ENCODE measurements around the gene TMEM163.

Gene TMEM163

GRCh38 chr2:134726645-134727044 lies 7.8 kb upstream of the TMEM163 start:
- TF ChIP-seq RAD21 (IDR thresholded peaks at IDR 0.05; ENCODE audit: low read depth) = no peak
- TF ChIP-seq TCF12 (IDR thresholded peaks at IDR 0.05; ENCODE audit: low read depth) = no peak
- no peak for TF ChIP-seq TEAD4 (IDR thresholded peaks at IDR 0.05)
- TF ChIP-seq EGR1 (IDR thresholded peaks at IDR 0.05) = no peak
- no peak for TF ChIP-seq CREB1 (IDR thresholded peaks at IDR 0.05; ENCODE audit: low read depth)
- TF ChIP-seq CEBPB (IDR thresholded peaks at IDR 0.05) = no peak
- TF ChIP-seq MAX (IDR thresholded peaks at IDR 0.05) = no peak
- no peak for TF ChIP-seq ZBTB7A (IDR thresholded peaks at IDR 0.05; ENCODE audit: low read depth)
- no peak for TF ChIP-seq FOXM1 (IDR thresholded peaks at IDR 0.05; ENCODE audit: borderline replicate concordance, low read depth)
- no peak for TF ChIP-seq NFIC (IDR thresholded peaks at IDR 0.05)
- TF ChIP-seq REST (IDR thresholded peaks at IDR 0.05; ENCODE audit: low read depth) = no peak
- no peak for TF ChIP-seq USF1 (IDR thresholded peaks at IDR 0.05)
- TF ChIP-seq EP300 (IDR thresholded peaks at IDR 0.05; ENCODE audit: borderline replicate concordance) = no peak

- TF ChIP-seq USF1 (IDR thresholded peaks at IDR 0.05) = no peak
- TF ChIP-seq RAD21 (IDR thresholded peaks at IDR 0.05; ENCODE audit: low read depth) = no peak
- TF ChIP-seq EP300 (IDR thresholded peaks at IDR 0.05; ENCODE audit: borderline replicate concordance) = no peak
- no peak for TF ChIP-seq NFIC (IDR thresholded peaks at IDR 0.05)
- TF ChIP-seq TCF12 (IDR thresholded peaks at IDR 0.05; ENCODE audit: low read depth) = no peak
- TF ChIP-seq CREB1 (IDR thresholded peaks at IDR 0.05; ENCODE audit: low read depth) = no peak
- no peak for TF ChIP-seq MAX (IDR thresholded peaks at IDR 0.05)
- no peak for TF ChIP-seq FOXM1 (IDR thresholded peaks at IDR 0.05; ENCODE audit: borderline replicate concordance, low read depth)
- TF ChIP-seq TAF1 (IDR thresholded peaks at IDR 0.05; ENCODE audit: low read depth) = no peak
- no peak for TF ChIP-seq YY1 (IDR thresholded peaks at IDR 0.05; ENCODE audit: low read depth)
- no peak for TF ChIP-seq EGR1 (IDR thresholded peaks at IDR 0.05)
- no peak for TF ChIP-seq ZBTB7A (IDR thresholded peaks at IDR 0.05; ENCODE audit: low read depth)
- TF ChIP-seq CEBPB (IDR thresholded peaks at IDR 0.05) = no peak
- TF ChIP-seq REST (IDR thresholded peaks at IDR 0.05; ENCODE audit: low read depth) = no peak
- no peak for TF ChIP-seq TEAD4 (IDR thresholded peaks at IDR 0.05)
Measured at GRCh38 chr2:134725876-134726275, 7.1 kb upstream of the TMEM163 start.

- TF ChIP-seq NFIC (IDR thresholded peaks at IDR 0.05) = no peak
- no peak for TF ChIP-seq CEBPB (IDR thresholded peaks at IDR 0.05)
Measured at GRCh38 chr2:134724341-134724740, 5.5 kb upstream of the TMEM163 start.

- no peak for TF ChIP-seq CREB1 (IDR thresholded peaks at IDR 0.05; ENCODE audit: low read depth)
- no peak for TF ChIP-seq FOXM1 (IDR thresholded peaks at IDR 0.05; ENCODE audit: borderline replicate concordance, low read depth)
- no peak for TF ChIP-seq EP300 (IDR thresholded peaks at IDR 0.05; ENCODE audit: borderline replicate concordance)
- TF ChIP-seq CEBPB (IDR thresholded peaks at IDR 0.05) = no peak
Measured at GRCh38 chr2:134722728-134723127, 3.9 kb upstream of the TMEM163 start.

- TF ChIP-seq REST (IDR thresholded peaks at IDR 0.05; ENCODE audit: low read depth) = no peak
- no peak for TF ChIP-seq CEBPB (IDR thresholded peaks at IDR 0.05)
- TF ChIP-seq USF1 (IDR thresholded peaks at IDR 0.05) = no peak
- no peak for TF ChIP-seq ZBTB7A (IDR thresholded peaks at IDR 0.05; ENCODE audit: low read depth)
Measured at GRCh38 chr2:134721596-134721995, 2.8 kb upstream of the TMEM163 start.
